NCI-H1105 treated with DMSO at 0.1 percent for 48 hours (cell line): Measurements from ENCODE around the gene TGFBRAP1.
A peak's percentile ranks its signal among the peaks of the same experiment; 100 is the strongest.
"Not testable (repeated sequence)": the region's sequence is repeated elsewhere in the genome, so short reads cannot be mapped to it uniquely, and the experiment has no call there.

ENCODE experiments used
- DNase-seq: peaks from one replicate; lab custom pipeline; 2025; lab: John Stamatoyannopoulos, UW

TGFBRAP1 gene

GRCh38 chr2:105358593-105358992 lies 29.1 kb upstream of the TGFBRAP1 start:
- DNase-seq, result no peak

- DNase-seq, result no peak
Measured at GRCh38 chr2:105357122-105357521, 27.6 kb upstream of the TGFBRAP1 start.

DNA sequence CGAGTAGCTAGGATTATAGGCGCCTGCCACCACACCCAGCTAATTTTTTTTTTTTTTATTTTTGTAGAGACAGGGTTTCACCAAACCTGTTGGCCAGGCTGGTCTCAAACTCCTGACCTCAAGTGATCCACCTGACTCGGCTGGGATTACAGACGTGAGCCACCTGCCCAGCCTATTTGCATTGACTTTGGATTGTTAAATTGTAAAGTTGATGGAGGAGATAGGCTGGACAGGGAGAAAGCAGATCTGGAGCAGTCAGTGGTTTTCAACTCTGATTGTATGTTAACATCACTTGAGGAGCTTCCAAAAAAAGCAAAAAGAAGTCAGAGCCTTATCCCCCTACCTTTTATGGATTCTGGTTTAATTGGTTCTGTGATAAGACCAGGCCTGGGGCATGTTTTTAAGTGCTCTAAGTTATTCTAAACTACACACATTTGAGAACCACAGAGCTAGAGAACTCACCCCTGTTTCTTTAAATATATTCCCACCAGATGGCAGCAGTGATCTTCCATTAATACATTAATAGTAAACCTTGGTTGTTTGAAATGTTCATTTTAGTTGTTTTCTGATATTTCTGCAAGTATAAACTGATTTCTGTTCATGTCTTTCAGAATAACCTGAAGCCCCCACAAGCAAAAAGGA lies 15.3 kb upstream of the TGFBRAP1 start:
- no peak for DNase-seq

- DNase-seq, result no peak
Measured at GRCh38 chr2:105339414-105339813, 9.9 kb upstream of the TGFBRAP1 start.

DNA sequence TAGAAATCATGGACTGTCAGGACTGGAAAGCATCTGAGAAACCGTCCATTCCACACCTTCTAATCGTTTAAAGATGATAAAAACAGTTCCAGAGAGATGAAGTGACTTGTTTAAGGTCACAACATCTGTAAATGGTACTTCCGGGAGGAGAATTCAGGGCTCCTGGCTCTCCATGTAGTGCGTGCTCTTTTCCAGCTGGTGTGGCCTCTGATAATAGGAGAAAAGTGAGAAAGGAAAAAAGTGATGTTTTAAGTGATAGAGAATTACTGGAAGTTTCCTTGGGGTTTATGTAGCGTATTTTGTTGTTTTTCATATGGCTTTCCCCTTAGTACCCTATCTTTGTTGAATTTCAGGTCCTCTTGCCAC lies 8.5 kb upstream of the TGFBRAP1 start:
- no peak for DNase-seq

DNA sequence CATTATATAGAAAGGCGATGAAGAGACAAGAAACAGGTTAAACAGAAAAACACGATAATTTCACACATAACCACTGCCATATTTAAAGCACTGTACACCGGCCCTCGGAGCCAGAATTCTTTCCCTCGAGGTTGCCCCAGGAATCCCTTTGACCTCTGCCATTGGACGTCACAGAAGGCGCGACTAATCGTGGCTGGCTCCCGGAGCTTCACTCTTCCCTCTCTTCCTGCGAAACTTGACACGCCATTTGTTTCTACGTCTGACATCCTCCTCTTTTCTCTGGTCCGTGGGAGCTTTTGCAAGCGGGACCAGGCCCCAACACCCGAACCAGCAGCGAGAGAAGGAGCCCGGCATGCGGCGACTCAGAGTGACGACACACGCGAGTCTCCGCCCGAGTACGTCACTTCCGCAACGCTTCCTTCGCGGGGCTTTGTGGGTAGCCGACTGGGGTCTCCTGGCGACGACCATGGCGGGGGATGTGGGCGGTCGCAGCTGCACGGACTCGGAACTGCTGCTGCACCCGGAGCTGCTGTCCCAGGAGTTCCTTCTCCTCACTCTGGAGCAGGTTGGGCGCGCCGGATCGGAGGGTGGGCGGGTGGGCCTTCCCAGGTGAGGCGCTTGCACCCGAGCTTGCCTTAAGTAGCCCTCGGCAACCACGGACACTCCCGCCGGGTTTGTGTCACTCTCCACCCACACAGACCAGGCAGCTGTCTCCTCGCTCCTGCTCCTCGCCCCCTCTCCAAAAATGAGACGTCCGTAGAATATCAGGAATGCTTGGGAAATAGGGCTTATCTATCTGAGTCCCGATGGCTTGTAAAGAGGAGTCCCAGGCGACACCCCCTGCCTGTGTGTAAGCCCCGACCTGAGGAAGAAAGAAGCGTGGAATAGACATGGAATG lies 7.8 kb upstream of the TGFBRAP1 start, which contains the start of gene C2orf49:
Gene C2orf49, plus strand, starts transcription at position 419 of the 898 bp plus-strand sequence. Its CDS starts 48 bp downstream, at position 467.
- peak; percentile 80 for DNase-seq

DNA sequence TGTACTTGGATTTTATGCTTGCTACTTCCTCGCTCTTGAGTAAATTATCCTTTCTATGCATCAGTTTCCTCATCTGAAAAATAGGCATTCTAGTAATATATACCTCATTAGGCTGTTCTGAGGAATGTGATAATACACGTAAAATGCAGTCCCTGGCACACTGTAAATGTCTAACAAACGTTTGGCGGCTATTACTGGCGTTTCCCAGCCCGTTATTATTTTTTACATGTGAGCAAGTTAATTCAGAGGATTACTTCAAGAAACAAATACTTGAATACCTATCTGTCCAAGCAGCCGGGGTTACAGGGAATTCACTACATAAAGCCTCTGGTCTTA lies 7.2 kb upstream of the TGFBRAP1 start:
- no peak for DNase-seq

DNA sequence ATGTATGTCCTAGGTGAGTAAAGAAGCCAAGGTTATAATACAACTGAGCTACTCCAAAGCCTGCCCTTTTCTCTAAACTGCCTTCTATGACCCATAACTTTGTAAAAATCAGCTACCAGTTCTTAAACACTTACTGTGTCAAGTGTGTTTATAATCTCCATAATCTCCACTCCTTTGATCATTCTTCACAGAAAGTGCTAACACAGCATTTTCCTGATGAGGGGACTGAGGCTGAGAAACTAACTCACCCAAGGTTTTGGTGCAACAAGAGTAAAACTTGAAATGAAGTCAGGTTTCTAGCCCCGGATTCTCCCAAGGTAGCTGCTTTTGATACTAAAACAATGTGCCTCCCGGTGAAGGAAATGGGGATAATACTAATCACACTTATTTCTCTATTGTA lies 5.9 kb upstream of the TGFBRAP1 start:
- no peak for DNase-seq

DNA sequence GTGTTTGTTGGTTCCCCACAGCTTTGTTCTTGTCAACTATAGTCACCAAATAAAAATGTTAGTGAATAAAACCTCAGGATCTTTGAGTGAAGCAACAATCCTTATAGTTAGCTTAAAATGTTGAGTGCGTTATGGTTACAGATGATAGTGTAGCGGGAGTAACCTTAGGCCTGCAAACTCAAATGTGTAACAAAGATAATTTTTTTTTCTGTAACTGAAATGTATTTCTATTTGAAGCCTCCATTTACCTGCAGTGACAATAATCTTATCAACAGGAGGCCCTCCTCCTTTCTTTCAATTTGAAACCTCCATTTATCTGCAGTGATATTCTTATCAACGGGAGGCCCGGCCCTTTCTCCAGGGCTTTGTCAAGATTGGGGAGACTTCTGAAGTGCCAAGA lies 4.7 kb upstream of the TGFBRAP1 start:
- no peak for DNase-seq

GRCh38 chr2:105330681-105331375 lies 1.3 kb upstream of the TGFBRAP1 start:
- no peak for DNase-seq

DNA sequence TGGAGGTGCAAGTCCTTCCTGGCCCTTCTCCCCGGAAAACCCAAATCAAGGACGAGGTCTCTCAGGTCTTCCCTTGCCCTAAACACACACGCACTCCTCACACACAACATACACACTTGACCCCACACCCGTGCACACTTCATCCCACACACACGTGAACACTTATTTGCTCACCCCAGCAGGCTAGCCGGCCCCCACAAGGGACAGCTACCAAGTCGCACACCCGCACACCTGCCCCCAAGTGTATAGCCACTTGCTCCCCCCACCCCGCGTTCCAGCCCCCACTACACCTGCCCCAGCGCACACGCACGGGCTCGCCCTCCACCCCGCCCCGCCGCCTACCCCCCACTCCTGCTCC lies 359 bp downstream of the TGFBRAP1 start:
- DNase-seq, result no peak

- peak; percentile 38 for DNase-seq
Measured at GRCh38 chr2:105328281-105329196, 996 bp downstream of the TGFBRAP1 start.

GRCh38 chr2:105327690-105328089 lies 1.8 kb downstream of the TGFBRAP1 start:
- DNase-seq, result no peak

GRCh38 chr2:105327271-105327670 lies 2.3 kb downstream of the TGFBRAP1 start:
- DNase-seq, result not testable (repeated sequence)

GRCh38 chr2:105325389-105325963 lies 4.1 kb downstream of the TGFBRAP1 start:
- DNase-seq, result no peak

DNA sequence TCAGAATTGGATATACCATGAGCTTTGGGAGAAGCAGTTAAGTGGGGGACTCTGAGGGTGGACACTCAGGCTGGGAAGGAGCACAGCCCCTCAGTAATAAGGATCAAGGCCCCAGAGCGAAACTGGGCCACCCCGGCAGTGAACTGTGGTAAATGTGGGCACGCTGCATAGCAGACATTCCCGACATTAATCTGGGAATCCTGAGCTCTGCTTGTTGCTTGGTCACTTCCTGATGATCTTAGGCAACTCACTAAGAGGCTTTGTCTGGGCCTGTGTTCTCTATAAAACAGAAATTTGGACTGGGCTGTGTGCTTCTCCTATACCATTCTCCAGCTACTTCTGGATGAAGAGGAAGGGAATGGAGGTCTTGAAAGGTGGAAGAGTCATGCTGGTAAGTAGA lies 4.8 kb downstream of the TGFBRAP1 start:
- DNase-seq, result no peak

DNA sequence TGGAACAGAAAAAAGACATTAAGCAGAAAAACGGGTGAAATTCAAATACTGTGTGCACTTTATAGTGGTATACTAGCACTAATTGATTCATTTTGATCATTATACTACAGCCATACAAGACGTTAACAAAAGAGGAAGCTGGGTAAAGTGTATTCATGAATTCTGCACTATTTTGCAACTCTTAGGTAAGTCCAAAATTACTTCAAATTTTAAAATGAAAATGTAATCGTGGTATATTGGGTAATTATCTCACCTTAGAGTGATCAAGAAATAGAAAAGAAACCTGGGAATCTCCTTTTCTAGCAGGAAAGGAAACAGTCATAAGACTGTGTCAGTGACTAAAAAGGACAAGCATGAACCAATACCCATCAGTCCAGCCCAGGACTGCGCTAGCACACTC lies 5.4 kb downstream of the TGFBRAP1 start:
- DNase-seq, result no peak

GRCh38 chr2:105323111-105323510 lies 6.4 kb downstream of the TGFBRAP1 start:
- no peak for DNase-seq

- DNase-seq, result no peak
Measured at GRCh38 chr2:105321875-105322646, 7.5 kb downstream of the TGFBRAP1 start.

DNA sequence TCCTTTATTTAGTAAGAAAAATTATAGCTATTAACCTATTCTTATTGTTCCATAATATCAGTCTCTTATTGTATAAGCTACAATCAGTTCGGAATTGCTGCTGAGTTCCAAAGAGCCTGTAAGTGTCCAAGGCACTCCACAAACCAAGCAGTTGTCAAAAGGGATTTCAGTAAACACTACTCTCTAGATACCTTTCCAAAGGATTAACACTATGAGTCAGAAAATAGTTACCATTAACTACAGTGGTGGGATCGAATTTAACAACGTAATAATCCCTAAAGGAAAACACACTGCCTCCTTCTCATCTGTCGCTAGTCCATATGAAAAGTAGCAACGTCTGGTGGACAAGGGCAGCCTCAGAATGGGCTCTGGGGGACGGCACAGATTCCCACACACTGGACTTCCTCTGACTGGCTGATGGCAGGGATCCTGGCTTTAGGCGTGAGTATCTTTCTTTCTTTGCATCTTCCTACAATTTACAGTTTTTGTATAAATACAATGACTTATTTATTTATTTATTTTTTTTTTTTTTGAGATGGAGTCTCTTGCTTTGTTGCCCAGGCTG lies 8.8 kb downstream of the TGFBRAP1 start:
- DNase-seq, result no peak
